Right ventricle myocardium superior (tissue), 1 donor: Measurements from ENCODE around the gene CEP44. TPM values are rescaled to one million over a fixed set of nuclear protein-coding genes. Genes with fewer than 3 reads are reported as not detected.
"Not testable (repeated sequence)": the region's sequence is repeated elsewhere in the genome, so short reads cannot be mapped to it uniquely, and the experiment has no call there.

Experiments
- ATAC-seq: fragments of 200-7000 bp; cut with Tn5 transposase; one replicate; pipeline ENCODE4 v1.9.1; 2020; ENCODE audit warnings: mild to moderate bottlenecking; ENCODE audit not compliant: poor library complexity
- DNase-seq: peaks from one replicate; pipeline ENCODE4 v3.0.0-alpha.2; 2020
- intact Hi-C: fragments of 100-400 bp; cut with DNase I; formaldehyde crosslinking; loops from one replicate; pipeline ENCODE4 v1.11.2; 2022
- total RNA-seq: library from RNA; stranded (reverse); fragmentation: NEBNext Ultra II Directional; extraction: Animal tissue kit (Norgen Biotek cat#: 25700); gene quantifications from one replicate; pipeline ENCODE4 v1.2.1, GENCODE V29; 2021
- donor health status: DM: no; HTN: yes; CAD: no; lungs with severe emphysema.

CEP44 gene
- total RNA-seq, 1 donor from 2014 or later = 9.3 TPM

GRCh38 chr4:174316546-174316945, 32.8 kb downstream of the CEP44 start:
- intact Hi-C loops = no loop called here
- DNase-seq (no peak), ATAC-seq (no peak)

GRCh38 chr4:174316954-174317353, 33.2 kb downstream of the CEP44 start:
- intact Hi-C loops = no loop called here
- DNase-seq = no peak
- no peak for ATAC-seq

GRCh38 chr4:174317531-174317930, 33.8 kb downstream of the CEP44 start:
- DNase-seq (no peak), ATAC-seq (no peak)
- intact Hi-C loops = no loop called here

GRCh38 chr4:174318829-174319764, 35.4 kb downstream of the CEP44 start:
- DNase-seq = no peak
- intact Hi-C loops = no loop called here
- no peak for ATAC-seq

- DNase-seq = no peak
- intact Hi-C loops = no loop called here
- ATAC-seq = no peak
Measured at GRCh38 chr4:174320494-174321199, 36.9 kb downstream of the CEP44 start.

- intact Hi-C loops = no loop called here
- DNase-seq = no peak
- no peak for ATAC-seq
Measured at GRCh38 chr4:174324236-174324635, 40.5 kb downstream of the CEP44 start.

GRCh38 chr4:174324725-174325124, 41.0 kb downstream of the CEP44 start:
- DNase-seq = no peak
- ATAC-seq = no peak
- intact Hi-C loops = no loop called here

GRCh38 chr4:174332741-174333493, 49.2 kb downstream of the CEP44 start:
- DNase-seq (no peak), ATAC-seq (no peak)
- intact Hi-C loops = no loop called here

- DNase-seq (no peak), ATAC-seq (no peak)
- intact Hi-C loops = no loop called here
Measured at GRCh38 chr4:174334628-174335027, 50.9 kb downstream of the CEP44 start.

GRCh38 chr4:174340714-174341113, 57.0 kb downstream of the CEP44 start:
- ATAC-seq (no peak), DNase-seq (no peak)
- intact Hi-C loops = no loop called here

GRCh38 chr4:174349156-174349555, 65.4 kb downstream of the CEP44 start:
- intact Hi-C loops = no loop called here
- ATAC-seq (no peak), DNase-seq (no peak)

- ATAC-seq = peak; percentile 64
- intact Hi-C loops = no loop called here
- no peak for DNase-seq
Measured at GRCh38 chr4:174352061-174352819, 68.5 kb downstream of the CEP44 start.

- ATAC-seq = no peak
- intact Hi-C loops = no loop called here
- no peak for DNase-seq
Measured at GRCh38 chr4:174357321-174357720, 73.6 kb downstream of the CEP44 start.

- intact Hi-C loops = no loop called here
- DNase-seq (no peak), ATAC-seq (no peak)
Measured at GRCh38 chr4:174358410-174358809, 74.7 kb downstream of the CEP44 start.

GRCh38 chr4:174358829-174359228, 75.1 kb downstream of the CEP44 start:
- intact Hi-C loops = no loop called here
- ATAC-seq (no peak), DNase-seq (no peak)

GRCh38 chr4:174362340-174362739, 78.6 kb downstream of the CEP44 start:
- no peak for ATAC-seq
- no peak for DNase-seq
- intact Hi-C loops = loop anchor here (10.0 kb wide), 1 partner anchor 352 kb away; no protein-coding TSS in a partner anchor

GRCh38 chr4:174363782-174364181, 80.1 kb downstream of the CEP44 start:
- ATAC-seq, DNase-seq: not testable (repeated sequence)
- intact Hi-C loops = loop anchor here (10.0 kb wide), 1 partner anchor 351 kb away; no protein-coding TSS in a partner anchor

GRCh38 chr4:174365018-174365587, 81.4 kb downstream of the CEP44 start:
- DNase-seq (no peak), ATAC-seq (no peak)
- intact Hi-C loops = loop anchor here (5.0 to 10.0 kb wide), 2 partner anchors 267 to 350 kb away; no protein-coding TSS in a partner anchor
